Endodermal cell (in vitro differentiated cells): ENCODE results near the gene SRPX2. TPM values are rescaled to one million over a fixed set of nuclear protein-coding genes. Genes with fewer than 3 reads are reported as not detected.

ENCODE experiments used
- total RNA-seq, 2 donors: library from RNA; stranded (reverse); fragmentation: NEBNext Ultra II Directional in 1 of 2; extraction: Animal tissue kit (Norgen Biotek cat#: 25700) in 1 of 2; gene quantifications; 2 replicates in 1 of 2; 3 replicates in 1 of 2; pipeline ENCODE4 v1.2.1, GENCODE V29; 2021

SRPX2 gene
- total RNA-seq, 2 donors from 2014 or later, result 0.44 TPM; not detected in 1

Other genes with a start within 250 kb of the SRPX2 start
- gene PCDH19, start 233.9 kb upstream of the SRPX2 start, total RNA-seq, result 1 to 10 TPM in 1 of 2 donors, under 1 TPM in 1; 0.20 to 1.5 TPM
- 1 to 10 TPM in 1 of 2 donors, under 1 TPM in 1; 0.33 to 5.0 TPM for gene TNMD, start 59.3 kb upstream of the SRPX2 start, total RNA-seq
- 10 to 100 TPM; 60.4 to 77.7 TPM for gene TSPAN6, start 7.4 kb upstream of the SRPX2 start, total RNA-seq
- under 1 TPM in 1 of 2 donors, not detected in 1; 0.24 TPM for gene SYTL4, start 87.9 kb downstream of the SRPX2 start, total RNA-seq
- 10 to 100 TPM; 27.4 to 28.3 TPM for gene CSTF2, start 176.2 kb downstream of the SRPX2 start, total RNA-seq
- not detected for gene NOX1, start 230.2 kb downstream of the SRPX2 start, total RNA-seq